Measurements from ENCODE around the gene TIE1.

DNA sequence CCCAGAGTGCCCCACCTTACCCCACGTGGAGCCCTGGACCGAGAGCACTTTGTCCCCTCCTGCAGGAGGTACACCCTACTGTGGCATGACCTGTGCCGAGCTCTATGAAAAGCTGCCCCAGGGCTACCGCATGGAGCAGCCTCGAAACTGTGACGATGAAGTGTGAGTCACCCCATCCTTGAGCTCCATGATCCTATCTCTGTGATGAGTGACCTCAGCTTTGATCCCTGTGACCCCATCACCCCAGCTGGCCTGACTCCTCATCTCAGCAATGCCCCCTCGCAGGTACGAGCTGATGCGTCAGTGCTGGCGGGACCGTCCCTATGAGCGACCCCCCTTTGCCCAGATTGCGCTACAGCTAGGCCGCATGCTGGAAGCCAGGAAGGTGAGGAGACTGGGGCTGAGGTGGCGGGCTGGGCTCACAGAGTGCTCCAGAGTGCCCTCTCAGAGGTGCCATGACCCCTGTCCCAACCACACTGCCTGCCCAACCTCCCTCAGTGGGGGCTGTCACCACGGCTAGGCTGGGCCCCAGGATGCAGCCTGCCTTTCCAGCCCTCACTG, 20.6 kb downstream of the TIE1 start:
- TF ChIP-seq POLR2A (IDR thresholded peaks at IDR 0.05) = no peak
- TF ChIP-seq, protein P1, sequence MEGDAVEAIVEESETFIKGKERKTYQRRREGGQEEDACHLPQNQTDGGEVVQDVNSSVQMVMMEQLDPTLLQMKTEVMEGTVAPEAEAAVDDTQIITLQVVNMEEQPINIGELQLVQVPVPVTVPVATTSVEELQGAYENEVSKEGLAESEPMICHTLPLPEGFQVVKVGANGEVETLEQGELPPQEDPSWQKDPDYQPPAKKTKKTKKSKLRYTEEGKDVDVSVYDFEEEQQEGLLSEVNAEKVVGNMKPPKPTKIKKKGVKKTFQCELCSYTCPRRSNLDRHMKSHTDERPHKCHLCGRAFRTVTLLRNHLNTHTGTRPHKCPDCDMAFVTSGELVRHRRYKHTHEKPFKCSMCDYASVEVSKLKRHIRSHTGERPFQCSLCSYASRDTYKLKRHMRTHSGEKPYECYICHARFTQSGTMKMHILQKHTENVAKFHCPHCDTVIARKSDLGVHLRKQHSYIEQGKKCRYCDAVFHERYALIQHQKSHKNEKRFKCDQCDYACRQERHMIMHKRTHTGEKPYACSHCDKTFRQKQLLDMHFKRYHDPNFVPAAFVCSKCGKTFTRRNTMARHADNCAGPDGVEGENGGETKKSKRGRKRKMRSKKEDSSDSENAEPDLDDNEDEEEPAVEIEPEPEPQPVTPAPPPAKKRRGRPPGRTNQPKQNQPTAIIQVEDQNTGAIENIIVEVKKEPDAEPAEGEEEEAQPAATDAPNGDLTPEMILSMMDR (IDR thresholded peaks at IDR 0.05) = no peak
- TF ChIP-seq POLR2AphosphoS5 (IDR thresholded peaks at IDR 0.05) = no peak
- TF ChIP-seq EP300 (IDR thresholded peaks at IDR 0.05) = no peak

Data from gastroesophageal sphincter (tissue), 3 donors.